Measurements from ENCODE around the gene FANCE. TPM values are rescaled to one million over a fixed set of nuclear protein-coding genes. Genes with fewer than 3 reads are reported as not detected.

FANCE gene
- total RNA-seq, 1 experiment from 2014 or later: 12.4 TPM

DNA sequence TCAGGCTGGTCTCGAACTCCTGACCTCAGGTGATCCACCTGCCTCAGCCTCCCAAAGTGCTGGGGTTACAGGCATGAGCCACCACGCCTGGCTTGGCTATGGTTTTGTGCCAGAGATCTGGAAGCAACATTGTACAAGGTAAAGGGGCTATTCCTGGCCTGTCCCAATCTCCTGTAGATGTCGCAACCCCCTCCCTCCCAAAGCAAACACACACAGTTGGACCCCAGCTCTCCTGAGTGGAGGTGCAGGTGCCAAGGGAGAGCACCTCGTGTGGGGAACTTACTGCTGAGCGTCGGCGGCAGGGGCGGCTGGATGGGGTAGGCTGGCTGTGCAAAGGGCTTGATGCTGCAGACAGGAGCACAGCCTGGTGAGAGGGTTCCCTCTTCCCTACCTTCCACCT is 24.9 kb downstream of the FANCE start:
- Histone ChIP-seq H3K4me3 (ENCODE audit: low read depth, low read length) (no peak overlapping the region), H3K36me3 (ENCODE audit: control insufficient read depth, insufficient read depth, low read length) (peaks cover 5% of the 10 kb centered on the region; the same call in 1 of the 2 replicates), H3K27me3 (replicated peaks; ENCODE audit: control insufficient read depth, insufficient read depth, low read length) (no peaks in the 10 kb centered on the region), H3K4me1 (peaks cover 8% of the 10 kb centered on the region; the same call in 1 of the 2 replicates), H3K9me3 (no peaks in the 10 kb centered on the region)
- ChIA-PET POLR2A (interaction anchor here (0.6 to 1.1 kb wide), 3 partner anchors 10 to 415 kb away, joined by 3 read pairs; no protein-coding TSS in a partner anchor), CTCF (interaction anchor here (0.6 kb wide), 2 partner anchors 53 to 587 kb away, joined by 3 to 4 read pairs; no protein-coding TSS in a partner anchor)
- intact Hi-C loops (cut with micrococcal nuclease; ENCODE audit: unreplicated experiment): no loop called here
- H3K4me3 Mint-ChIP-seq (ENCODE audit: unreplicated experiment): no peak overlapping the region
- no TSS peak for BruUV-seq (replicated peaks)
- no peaks in the 10 kb centered on the region for H3K27me3 Mint-ChIP-seq (ENCODE audit: insufficient read depth, unreplicated experiment)
- peaks cover 94% of the 10 kb centered on the region for H3K36me3 Mint-ChIP-seq (ENCODE audit: insufficient read depth, unreplicated experiment)
- H3K27ac Mint-ChIP-seq (ENCODE audit: unreplicated experiment): no peak overlapping the region
- H3K9me3 Mint-ChIP-seq (ENCODE audit: unreplicated experiment): no peaks in the 10 kb centered on the region
- no peak for DNase-seq
- no peak for TF ChIP-seq CTCF (IDR thresholded peaks at IDR 0.05; ENCODE audit: insufficient read depth in 1 of 2, low read depth in 1 of 2, low read length in 1 of 2, severe bottlenecking in 1 of 2, unreplicated experiment in 1 of 2)
- H3K4me1 Mint-ChIP-seq (ENCODE audit: low read depth, unreplicated experiment): peaks cover 7% of the 10 kb centered on the region

- Histone ChIP-seq H3K36me3 (ENCODE audit: control insufficient read depth, insufficient read depth, low read length) (peaks cover 5% of the 10 kb centered on the region; the same call in 1 of the 2 replicates), H3K9me3 (no peaks in the 10 kb centered on the region), H3K4me3 (ENCODE audit: low read depth, low read length) (no peak overlapping the region), H3K4me1 (peaks cover 4% of the 10 kb centered on the region; the same call in 1 of the 2 replicates), H3K27me3 (replicated peaks; ENCODE audit: control insufficient read depth, insufficient read depth, low read length) (no peaks in the 10 kb centered on the region)
- no peak overlapping the region for H3K27ac Mint-ChIP-seq (ENCODE audit: unreplicated experiment)
- intact Hi-C loops (cut with micrococcal nuclease; ENCODE audit: unreplicated experiment): no loop called here
- no peak overlapping the region for H3K4me3 Mint-ChIP-seq (ENCODE audit: unreplicated experiment)
- no peak for DNase-seq
- H3K4me1 Mint-ChIP-seq (ENCODE audit: low read depth, unreplicated experiment): peaks cover 7% of the 10 kb centered on the region
- H3K9me3 Mint-ChIP-seq (ENCODE audit: unreplicated experiment): no peaks in the 10 kb centered on the region
- no peak for TF ChIP-seq CTCF (IDR thresholded peaks at IDR 0.05; ENCODE audit: insufficient read depth in 1 of 2, low read depth in 1 of 2, low read length in 1 of 2, severe bottlenecking in 1 of 2, unreplicated experiment in 1 of 2)
- ChIA-PET POLR2A (interaction anchor here (0.6 to 1.1 kb wide), 3 partner anchors 9 to 416 kb away, joined by 3 read pairs; no protein-coding TSS in a partner anchor), CTCF (interaction anchor here (0.6 kb wide), 2 partner anchors 54 to 588 kb away, joined by 3 to 4 read pairs; no protein-coding TSS in a partner anchor)
- no TSS peak for BruUV-seq (replicated peaks)
- peaks cover 88% of the 10 kb centered on the region for H3K36me3 Mint-ChIP-seq (ENCODE audit: insufficient read depth, unreplicated experiment)
- H3K27me3 Mint-ChIP-seq (ENCODE audit: insufficient read depth, unreplicated experiment): no peaks in the 10 kb centered on the region
Measured at GRCh38 chr6:35477551-35478179, 25.5 kb downstream of the FANCE start.

DNA sequence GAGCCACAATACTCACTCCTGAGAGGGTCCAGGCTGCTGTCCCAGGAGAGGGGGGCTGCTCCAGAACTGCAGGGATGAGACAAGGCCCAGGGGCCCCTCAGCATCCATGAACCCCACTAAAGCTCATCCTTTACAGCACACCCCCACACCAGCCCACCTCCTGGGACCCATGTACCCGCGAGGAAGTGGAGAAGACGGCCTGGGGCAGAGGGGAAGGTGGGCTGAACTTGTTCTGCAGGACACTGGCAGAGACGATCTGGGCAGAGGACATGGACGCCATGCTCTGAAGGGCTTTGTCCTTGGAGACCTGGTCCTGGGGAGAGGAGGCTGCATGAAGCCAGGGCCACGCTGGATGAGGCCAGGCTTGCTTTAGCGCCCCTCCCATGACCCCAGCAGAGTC is 26.1 kb downstream of the FANCE start:
- no peak for TF ChIP-seq CTCF (IDR thresholded peaks at IDR 0.05; ENCODE audit: insufficient read depth in 1 of 2, low read depth in 1 of 2, low read length in 1 of 2, severe bottlenecking in 1 of 2, unreplicated experiment in 1 of 2)
- H3K4me3 Mint-ChIP-seq (ENCODE audit: unreplicated experiment): no peak overlapping the region
- POLR2A ChIA-PET: interaction anchor here (1.1 kb wide), 1 partner anchor 8 kb away, joined by 3 read pairs; no protein-coding TSS in a partner anchor
- no peaks in the 10 kb centered on the region for H3K27me3 Mint-ChIP-seq (ENCODE audit: insufficient read depth, unreplicated experiment)
- H3K36me3 ChIP-seq (ENCODE audit: control insufficient read depth, insufficient read depth, low read length): peaks cover 6% of the 10 kb centered on the region
- no peaks in the 10 kb centered on the region for H3K27me3 ChIP-seq (replicated peaks; ENCODE audit: control insufficient read depth, insufficient read depth, low read length)
- H3K4me1 ChIP-seq: peaks cover under 1% of the 10 kb centered on the region
- no TSS peak for BruUV-seq (replicated peaks)
- no peak overlapping the region for H3K27ac Mint-ChIP-seq (ENCODE audit: unreplicated experiment)
- no peaks in the 10 kb centered on the region for H3K9me3 ChIP-seq
- peaks cover 85% of the 10 kb centered on the region for H3K36me3 Mint-ChIP-seq (ENCODE audit: insufficient read depth, unreplicated experiment)
- CTCF ChIA-PET: no interaction called here
- H3K4me1 Mint-ChIP-seq (ENCODE audit: low read depth, unreplicated experiment): peaks cover 7% of the 10 kb centered on the region
- H3K9me3 Mint-ChIP-seq (ENCODE audit: unreplicated experiment): no peaks in the 10 kb centered on the region
- intact Hi-C loops (cut with micrococcal nuclease; ENCODE audit: unreplicated experiment): no loop called here
- H3K4me3 ChIP-seq (ENCODE audit: low read depth, low read length): no peak overlapping the region
- no peak for DNase-seq

All from Caco-2 (cell line).